NCI-H524 (cell line): ENCODE measurements around the gene CITED1.

Experiments used
- DNase-seq, 2 experiments: peaks; one replicate each; lab custom pipeline; 2025; lab: John Stamatoyannopoulos, UW

Gene CITED1

DNA sequence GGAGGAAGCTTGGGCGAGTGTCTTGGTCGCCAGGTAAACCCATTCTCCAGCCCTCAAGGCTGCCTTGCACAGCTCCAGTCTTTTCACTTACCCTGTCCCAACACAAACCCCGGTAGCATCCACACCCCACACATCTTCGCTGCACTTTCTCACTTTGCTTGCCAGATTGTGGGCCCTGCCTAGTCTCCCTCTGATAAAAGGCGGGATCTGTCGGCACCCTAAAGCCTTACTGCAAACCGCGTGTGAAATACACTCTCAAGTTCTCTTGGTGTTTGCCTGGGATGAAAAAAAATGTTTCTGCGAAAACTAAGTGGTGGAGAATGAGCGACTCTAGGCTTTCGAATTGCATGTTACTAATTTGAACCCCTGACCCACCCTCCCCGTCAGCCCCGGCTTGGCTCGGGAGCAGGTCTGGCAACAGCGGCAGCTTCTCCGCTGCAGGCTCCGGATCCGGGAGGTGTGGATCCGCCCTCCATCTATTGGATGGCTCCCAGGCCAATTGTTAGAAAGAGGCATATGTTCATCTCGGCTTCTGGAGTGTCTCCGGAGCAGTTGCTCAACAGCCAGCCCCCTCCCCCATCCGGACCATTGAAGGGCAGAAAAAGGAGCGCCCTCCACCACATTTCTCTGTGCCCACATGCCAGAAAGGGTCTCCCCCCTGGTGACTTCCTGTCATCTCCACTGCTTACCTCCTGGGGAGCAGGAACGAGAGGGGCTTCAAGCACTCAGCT is 3.0 kb upstream of the CITED1 start:
- peak; percentile 89 to 92 for DNase-seq

DNA sequence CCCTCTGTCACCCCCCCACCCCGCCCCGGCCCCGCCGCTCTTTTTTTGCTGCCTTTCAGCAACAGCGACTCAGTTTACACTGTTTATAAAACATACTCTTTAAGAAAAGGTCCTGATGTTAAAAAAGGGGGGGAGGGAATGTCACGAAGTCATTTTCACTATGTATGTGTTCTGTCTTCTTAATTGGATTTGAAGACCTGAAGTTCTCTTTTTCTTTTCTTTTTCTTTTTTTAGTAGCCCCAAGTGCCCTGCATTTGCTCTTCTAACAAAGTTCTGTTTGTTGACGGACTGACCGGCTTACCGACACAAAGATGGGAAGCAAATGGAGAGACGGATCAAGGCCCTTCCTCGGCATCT is 2.5 kb upstream of the CITED1 start:
- no peak for DNase-seq

DNA sequence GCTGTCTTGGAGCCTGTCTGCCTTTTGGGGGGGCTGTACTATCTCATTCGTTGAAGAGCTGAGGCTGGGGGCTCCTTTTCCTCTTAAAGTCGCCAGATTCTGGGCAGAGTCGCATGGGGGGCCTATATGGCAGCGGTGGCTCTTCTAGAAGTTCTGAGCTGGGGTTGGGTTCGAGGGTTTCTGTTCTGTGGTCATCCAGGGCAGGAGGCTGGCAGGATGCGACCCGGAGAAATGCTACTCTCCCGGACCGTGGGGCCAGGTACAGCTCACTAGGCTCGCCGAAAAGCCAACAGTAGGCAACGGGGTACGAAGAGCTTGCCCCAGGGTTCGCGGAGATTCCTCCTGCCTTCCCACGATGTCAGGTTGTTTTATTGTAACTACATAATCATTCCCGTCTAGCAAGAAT is 1.9 kb upstream of the CITED1 start:
- DNase-seq, result peak in 1 of 2 experiments; percentile 22

DNA sequence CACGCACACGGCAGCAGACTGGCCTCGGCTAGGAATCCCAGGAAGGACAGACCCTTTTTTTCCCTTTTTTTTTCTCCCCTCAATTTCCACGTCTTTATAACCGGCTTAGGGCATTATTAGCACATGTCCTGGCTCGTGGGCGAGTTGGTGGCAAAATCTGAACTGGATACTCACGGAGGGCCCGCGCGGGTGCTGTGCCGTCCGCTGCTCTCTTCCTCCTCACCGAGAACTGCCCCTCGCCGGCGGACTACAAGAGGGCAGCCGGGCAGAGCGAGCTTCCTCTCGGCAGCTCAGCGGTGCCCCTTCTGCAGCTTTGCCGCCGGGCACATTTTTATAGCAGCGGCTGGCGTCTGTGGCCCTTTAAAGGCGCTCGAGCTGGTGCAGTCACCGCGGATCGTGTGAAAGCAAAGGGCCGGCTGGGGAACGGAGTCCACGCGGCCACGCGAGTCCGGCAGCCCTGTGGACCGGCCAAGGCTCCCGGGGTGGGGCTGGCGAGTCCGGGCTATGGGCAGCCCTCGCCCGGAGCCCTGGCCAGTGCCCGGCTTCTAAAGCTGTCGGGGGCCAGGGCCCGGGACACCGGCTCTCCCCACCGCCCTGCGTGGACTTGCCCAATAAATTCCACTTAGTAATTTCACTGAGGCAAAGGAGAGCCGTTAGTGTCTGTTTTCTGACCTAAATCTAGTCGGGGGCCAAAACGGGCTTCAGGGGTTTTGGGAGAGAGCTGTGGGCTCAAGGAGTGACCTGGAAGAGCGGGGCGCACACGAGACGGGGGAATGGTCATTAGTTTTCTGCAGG is 1.3 kb upstream of the CITED1 start:
- peak; percentile 65 to 89 for DNase-seq

DNA sequence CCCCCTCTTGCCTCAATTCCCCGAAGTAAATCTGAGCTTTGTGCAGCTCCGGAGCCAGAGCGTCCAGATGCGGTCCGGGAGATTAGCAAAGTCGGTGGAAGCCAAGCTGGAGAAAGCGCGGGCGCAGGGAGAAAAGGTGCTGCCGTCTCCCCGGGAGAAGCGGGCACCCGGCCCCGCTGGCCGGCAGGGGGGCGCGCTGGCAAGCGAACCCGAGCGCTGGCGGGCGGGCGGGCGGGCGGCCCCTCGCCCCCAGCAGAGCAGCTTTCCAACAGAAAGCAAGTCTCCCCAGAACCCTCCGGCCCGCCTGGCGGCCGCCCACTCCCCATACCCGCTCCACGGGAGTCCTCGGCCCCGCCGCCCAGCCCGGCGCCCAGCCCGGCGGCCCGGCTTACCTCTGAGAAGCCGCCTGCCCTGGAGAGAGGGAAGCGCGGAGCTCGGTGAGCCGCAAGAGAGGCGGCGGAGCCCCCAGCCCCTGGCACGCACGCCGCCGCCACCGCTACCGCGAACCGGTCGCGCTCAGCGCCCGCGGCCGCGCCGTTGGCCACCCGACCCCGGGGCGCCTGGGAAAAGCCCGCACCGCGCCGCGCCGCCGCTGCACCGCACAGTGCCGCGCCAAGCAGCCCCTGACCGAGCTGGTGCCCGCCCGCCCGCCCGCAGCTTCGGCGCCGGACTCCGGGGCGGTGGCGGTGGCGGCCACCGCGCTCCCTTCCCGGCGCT is 529 bp upstream of the CITED1 start:
- peak in 1 of 2 experiments; percentile 47 for DNase-seq

DNA sequence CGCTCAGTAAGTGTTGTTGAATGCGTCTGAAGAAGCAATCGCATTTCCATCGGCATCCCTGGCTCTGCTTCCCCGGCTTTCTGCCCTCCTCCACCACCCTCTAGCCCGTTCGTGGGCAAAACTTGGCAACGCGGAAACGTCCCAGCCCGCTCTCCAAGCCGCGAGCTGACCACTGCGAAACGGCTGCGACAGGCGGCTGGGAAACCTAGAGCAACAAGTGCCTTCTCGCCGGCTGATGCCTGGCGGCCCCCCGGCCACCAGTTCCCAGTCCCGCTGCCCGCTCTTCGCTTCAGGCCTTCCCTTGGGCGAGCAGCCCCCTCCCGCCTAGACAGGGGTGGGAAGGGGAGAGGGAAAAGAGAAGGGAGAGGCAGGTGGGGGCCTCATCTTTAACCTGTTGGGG is 837 bp downstream of the CITED1 start:
- DNase-seq, result no peak

DNA sequence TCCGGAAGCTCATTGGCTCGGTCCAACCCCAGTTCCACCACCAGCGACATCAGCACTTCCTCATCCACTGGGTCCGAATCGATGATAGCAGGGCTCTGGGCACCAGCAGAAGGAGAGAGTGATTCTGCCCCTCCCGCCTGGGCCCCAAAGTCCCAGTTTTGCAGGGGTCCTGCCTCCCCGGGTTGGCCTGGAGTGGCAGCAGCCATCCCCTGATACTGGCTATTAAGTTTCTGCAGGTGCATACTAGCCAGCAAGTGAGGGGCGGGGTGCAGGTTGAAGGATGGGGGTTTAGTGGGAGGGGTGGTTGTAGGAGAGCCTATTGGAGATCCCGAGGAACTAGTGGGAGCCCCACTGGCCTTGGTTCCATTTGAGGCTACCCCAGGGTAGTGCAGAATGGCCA is 3.9 kb downstream of the CITED1 start:
- DNase-seq, result no peak

DNA sequence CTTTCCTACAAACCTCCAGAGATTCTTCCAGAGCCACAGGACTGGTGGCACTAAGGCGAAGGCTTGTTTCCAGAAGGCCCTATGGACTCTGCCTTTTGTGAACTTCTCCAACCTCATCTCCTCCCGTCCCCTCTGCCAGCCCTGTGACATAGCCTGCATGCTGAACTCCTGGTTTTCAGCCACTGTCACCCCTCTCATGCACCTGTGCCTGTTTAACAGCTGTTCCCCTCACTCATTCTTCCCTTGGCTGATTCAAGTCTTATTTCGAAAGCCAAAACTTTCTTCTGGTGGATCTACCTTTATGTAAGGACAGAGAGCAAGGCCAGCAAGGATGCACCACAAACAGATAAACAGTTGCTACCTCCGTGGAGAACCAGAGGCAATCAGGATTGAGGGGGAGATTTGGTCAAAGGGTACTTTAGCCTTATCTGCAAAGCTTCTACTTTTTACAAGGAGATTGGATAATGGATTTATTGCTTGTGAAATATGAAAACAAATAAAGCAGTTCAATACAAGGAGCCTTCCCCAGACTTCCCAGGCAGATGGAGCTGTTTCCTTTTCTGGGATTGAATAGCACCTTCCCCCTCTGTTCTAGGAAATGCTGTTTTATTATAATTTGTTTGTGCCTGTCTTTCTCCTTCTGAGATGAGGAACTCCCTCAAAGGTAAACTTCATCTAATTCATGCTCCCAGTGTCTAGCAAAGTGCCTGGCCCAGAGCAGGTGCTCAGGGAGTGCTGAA is 5.7 kb downstream of the CITED1 start:
- DNase-seq, result no peak

DNA sequence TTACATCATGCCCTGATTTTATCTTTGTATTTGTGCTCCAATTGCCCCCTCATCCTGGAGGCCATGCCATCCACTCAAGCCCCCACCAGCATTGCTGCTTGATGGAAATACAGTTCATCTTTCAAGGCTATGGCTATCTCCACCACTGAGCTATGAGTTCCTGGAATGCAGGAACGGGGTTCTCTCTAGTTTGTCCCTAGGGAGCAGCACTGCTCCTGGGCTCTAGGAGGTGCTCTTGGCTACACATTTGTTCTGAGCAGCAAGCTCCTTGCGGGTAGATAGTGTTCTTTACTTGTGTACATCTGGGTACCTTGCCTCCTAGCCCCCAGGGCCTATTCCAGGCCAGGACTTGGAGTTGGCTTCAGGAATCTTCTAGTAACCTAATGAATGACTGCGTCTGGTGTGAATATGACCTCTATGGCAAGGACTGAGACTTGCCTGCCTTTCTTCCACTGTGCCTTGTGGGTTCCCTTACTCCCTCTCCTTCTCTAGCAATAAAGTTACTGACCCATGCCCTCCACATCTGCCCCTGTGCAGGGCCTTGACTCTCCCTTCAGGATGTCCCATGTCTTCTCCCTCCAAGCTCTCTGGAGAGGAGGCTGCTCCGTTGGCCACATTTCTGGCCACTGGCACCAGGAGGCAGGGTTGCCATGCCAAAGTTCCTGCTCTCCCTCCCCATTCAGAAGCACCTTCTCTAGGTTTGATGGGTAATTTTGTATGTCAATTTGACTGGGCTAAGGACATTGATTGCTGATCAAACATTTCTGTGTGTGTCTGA is 7.6 kb downstream of the CITED1 start:
- peak; percentile 12 to 44 for DNase-seq

DNA sequence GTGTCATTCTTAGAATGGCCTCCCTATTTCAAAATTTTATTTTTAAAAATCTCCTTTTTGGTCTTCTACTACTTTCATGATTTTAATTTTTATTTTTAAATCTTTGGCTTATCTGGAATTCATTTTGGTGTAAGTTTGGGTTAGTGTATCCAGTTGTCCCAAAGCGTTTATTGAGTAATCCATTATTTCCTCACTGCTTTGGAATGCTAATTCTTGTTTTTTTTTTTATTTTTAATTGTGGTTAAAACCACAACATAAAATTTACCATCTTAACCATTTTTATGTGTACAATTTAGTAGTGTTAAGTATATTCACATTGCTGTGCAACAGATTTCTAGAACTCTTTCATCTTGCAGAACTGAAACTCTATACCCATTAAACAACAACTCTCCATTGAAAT is 8.7 kb downstream of the CITED1 start:
- DNase-seq, result no peak

DNA sequence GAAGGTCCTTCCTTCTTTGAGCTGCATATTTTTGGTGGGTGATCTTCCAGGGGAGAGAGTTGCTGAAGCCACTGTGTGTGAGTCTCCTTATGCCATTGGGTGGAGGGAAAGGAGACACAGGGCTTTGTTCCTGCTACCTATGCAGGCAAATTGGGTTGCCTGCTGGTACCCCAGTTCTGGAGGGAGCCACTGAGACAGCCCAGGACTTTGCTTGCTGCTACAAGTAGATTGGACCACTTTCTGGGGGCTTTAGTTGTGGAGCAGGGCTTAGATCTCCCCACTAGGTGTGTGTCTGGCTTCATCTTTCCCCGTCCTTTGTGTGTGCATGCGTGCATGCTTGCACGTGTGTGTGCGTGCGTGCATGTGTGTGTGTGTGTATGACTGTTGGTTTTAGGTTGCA is 10.0 kb downstream of the CITED1 start:
- DNase-seq, result no peak

DNA sequence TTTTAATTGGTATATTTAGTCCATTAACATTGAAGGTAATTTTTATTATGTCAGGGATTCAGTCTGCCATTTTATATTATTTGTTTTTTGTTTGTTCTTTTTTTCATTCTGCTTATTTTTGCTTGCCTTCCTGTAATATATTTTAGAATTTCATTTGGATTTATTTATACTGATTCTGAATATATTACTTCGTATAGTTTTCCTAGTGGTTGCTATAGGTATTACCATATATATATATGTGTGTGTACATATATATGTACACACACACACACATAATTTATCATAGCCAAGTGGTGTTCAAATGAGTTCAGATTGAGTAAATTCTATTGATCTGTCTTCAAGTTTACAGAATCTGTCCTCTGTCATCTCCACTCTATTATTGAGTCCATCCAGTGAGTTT is 11.2 kb downstream of the CITED1 start:
- DNase-seq, result no peak

DNA sequence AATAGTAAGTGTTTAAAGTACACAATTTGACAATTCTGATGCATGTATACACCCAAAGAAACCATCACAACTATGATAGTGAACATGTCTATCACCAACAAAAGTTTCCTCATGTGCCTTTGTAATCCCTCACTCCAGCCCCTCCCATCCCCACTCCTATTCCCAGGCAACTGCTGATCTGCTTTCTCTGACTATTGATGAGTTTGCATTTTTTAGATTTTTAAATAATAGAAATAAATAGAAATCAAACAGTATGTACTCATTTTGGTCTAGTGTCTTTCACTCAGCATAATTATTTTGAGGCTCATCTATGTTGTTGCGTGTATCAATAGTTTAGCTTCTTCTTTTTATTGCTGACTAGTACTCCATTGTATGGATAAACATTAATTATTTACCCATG is 23.4 kb downstream of the CITED1 start:
- no peak for DNase-seq

DNA sequence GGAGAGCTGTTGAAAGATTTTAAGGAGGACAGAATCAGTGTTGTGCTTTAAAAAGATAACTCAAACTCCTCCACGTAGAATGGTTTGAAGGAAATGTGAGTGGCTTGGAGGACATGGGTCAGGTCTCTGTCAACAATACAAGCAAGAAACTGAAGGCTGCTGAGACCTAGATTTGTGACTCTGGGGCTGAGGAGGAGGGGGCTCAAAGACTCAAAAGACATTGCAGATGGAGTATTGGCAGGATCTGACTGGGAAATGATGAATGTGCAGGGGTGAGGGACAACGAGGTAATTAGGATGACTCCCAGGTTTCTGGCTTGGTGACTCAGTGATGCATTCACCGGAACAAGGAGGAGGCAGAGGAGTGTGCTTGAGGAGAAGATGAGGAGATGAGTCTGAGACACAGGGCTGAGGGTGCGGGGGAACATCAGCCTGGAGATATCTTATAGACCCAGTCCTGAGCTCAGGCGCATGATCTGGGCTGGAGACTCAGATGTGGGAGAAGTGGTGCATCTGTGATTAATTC is 25.3 kb downstream of the CITED1 start:
- DNase-seq, result no peak

DNA sequence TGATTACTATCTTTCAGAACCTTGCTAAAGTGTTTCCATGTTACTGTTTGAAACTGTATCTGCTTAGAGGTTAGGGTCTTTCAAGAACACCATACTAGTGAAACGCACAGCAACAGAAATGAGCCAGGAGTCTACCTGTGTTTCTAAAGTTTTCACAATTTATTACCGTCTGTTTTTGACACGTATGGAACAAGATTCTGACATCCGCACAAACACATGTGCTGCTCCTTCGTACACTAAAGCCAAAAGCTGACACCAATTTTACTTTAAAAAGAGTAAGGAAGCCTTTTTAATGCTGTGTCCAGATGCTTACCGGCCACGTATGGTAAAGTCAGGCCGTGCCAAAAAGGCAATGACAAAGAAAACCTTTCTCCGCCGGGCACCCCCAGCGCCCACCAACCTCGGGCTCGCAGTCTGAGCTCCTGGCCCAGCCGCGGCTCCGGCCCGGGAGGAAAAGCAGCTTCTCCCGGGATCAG is 29.2 kb downstream of the CITED1 start:
- DNase-seq, result no peak

DNA sequence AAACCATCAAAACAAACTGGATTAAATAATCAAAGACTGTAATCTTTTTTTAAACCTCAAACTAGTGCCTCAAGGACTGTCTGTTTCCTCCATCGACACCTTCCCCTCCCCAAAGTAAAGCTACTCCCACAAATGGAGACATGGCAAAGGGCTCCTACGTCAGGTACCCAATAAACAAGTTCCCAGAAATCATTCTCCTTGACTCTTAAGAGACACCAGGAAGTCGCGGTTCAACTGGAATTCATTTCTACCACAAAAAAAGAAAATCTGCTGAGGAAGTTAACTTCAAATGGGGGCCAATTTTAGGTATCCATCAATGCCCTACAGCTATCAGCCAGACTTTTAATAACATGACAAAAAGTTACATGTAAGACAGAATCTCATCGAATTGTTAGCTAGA is 31.2 kb downstream of the CITED1 start:
- no peak for DNase-seq

DNA sequence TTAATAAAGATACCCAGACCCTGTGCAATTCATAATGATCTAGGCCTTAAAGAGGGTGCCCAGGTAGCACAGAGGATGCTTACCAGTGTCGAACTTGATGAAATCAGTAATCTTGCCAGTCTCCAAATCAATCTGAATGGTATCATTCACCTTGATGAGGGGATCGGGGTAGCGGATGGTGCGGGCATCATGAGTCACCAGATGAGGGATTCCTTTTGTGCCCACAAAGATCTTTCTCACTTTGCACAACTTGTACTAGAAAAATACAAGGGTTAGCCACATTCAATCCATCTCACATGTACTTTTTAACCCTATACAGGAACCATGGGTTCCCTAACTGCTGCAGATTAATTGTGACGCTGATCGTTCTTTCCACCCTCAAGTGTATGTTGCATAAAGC is 32.0 kb downstream of the CITED1 start:
- no peak for DNase-seq

DNA sequence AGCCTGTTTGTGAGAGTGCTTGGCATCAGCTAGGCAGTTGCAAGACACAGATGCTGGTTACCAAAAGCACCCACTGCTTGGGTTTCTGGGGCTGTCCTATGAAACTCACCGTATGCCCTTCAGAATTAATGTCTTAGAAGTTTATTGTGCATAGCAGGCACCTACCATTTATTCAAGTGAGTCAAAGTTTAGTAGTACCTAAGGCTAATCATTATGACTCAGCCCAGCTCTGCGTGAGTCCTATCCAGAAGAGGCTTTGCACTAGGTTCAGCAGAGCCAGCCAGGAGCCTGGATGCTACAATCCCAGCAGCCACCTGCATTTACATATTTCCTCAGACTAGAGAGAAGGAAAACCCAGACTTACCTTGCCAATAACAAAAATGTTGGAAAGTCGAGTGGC is 32.8 kb downstream of the CITED1 start:
- DNase-seq, result no peak

DNA sequence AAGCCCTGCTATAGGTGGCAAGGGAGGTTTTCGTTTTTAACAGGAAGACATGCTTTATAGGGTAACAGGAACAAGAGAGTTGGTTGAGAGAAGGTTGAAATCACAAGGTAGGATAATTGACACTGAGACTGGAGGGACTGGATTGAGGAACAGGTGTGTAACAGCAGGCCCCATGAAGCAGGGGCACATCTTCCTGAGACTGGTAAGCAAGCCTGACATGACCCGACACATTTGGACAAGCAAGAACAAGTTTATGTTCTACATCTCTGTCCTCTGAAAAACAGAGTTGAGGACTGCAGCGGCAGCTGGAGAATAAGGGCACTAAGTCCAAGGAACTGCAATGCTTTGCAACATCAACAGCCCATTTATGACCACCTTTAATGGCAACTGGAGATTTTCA is 33.9 kb downstream of the CITED1 start:
- no peak for DNase-seq

DNA sequence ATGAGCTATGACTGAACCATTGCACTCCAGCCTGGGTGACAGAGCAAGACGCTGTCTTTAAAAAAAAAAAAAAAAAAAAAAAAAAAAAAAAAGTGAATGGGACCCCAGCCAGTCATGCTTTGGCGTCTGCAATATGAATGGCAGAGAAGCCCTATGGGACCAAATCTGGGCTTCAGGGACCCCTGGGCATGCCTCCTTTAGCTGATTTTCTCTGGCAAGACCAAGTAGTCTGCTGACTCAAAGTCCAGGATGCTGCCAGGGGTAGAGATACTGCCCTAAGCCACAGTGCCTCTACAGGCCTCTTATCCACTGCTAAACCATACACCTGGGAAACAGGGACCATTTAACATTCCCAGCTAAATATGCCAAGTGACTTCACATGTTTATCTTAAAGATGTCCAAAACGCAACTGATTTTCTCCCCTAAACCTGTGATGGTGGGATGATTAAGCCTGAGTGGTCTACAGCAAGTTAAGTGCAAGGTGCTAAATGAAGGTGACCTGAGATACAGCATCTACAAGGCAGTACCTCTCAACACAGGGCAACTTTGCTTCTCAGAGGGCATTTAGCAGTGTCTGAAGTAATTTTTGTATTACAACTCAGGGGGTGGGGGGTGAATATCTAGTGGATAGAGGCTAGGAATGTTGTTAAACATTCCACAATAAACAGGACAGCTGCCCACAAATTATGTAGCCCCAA is 34.5 kb downstream of the CITED1 start:
- no peak for DNase-seq
